ENCODE results near the gene ESD. TPM values are rescaled to one million over a fixed set of nuclear protein-coding genes. Genes with fewer than 3 reads are reported as not detected.

The ESD gene
- total RNA-seq, 1 experiment from 2014 or later: 78.8 TPM

DNA sequence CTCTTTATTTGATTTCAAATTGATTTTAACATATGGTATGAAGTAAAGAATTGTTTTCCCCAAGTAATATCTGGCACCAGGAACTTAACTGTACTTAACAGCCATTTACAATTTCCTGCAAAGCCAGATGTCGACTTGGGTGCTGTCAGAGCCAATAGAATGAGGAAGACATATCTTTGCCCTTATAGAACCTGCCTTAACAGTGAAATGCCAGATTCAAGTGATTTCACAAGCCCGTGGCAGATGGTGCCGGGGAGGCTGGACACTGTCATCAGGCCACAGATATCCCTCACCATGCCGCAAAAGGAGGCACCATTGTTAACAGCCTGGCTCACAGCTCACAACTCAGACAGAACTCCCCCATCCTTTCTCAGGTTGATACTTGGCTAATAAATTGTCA is 48.7 kb downstream of the ESD start:
- Histone ChIP-seq H3K9me3 (ENCODE audit: control insufficient read depth, low read depth, low read length) (no peaks in the 10 kb centered on the region), H3K79me1 (ENCODE audit: insufficient read depth, low read depth, low read length, poor library complexity, severe bottlenecking) (no peaks in the 10 kb centered on the region), H2BK12ac (ENCODE audit: insufficient read length, low read depth, low read length) (no peak overlapping the region), H3K4me2 (ENCODE audit: insufficient read depth, insufficient read length, low read length) (no peak overlapping the region), H4K91ac (ENCODE audit: insufficient read length, low read depth, low read length) (no peak overlapping the region), H4K5ac (ENCODE audit: insufficient read length, low read depth, low read length) (no peak overlapping the region), H2AK5ac (ENCODE audit: insufficient read length, low read length) (no peak overlapping the region), H3K18ac (ENCODE audit: insufficient read length, low read depth, low read length) (no peak overlapping the region), H2AFZ (ENCODE audit: low read length) (no peak overlapping the region), H3K4me1 (ENCODE audit: insufficient read depth, low read length) (no peaks in the 10 kb centered on the region), H3K23ac (ENCODE audit: insufficient read length, low read depth, low read length) (no peak overlapping the region), H2BK20ac (ENCODE audit: low read depth, low read length, poor library complexity, severe bottlenecking) (no peak overlapping the region), H3K14ac (ENCODE audit: insufficient read depth, low read length) (no peak overlapping the region), H3K79me2 (ENCODE audit: insufficient read depth, low read length) (no peaks in the 10 kb centered on the region), H3T11ph (ENCODE audit: low read length) (no peak overlapping the region), H3K9ac (ENCODE audit: extremely low read depth, insufficient read length, low read length) (no peak overlapping the region), H3K27me3 (ENCODE audit: insufficient read depth, low read length) (no peaks in the 10 kb centered on the region), H2BK15ac (ENCODE audit: low read depth, low read length) (no peak overlapping the region), H3K27ac (ENCODE audit: insufficient read length, low read depth, low read length) (no peak overlapping the region), H3K56ac (ENCODE audit: insufficient read length, low read depth, low read length) (no peak overlapping the region), H4K20me1 (ENCODE audit: control insufficient read depth, insufficient read depth, insufficient read length) (no peaks in the 10 kb centered on the region), H3K4ac (ENCODE audit: low read depth, low read length) (no peak overlapping the region), H2BK5ac (ENCODE audit: insufficient read length, low read length) (no peak overlapping the region), H4K8ac (replicated peaks; ENCODE audit: insufficient read length, low read depth, low read length) (no peak overlapping the region), H3K23me2 (ENCODE audit: insufficient read length, low read depth, low read length, poor library complexity, severe bottlenecking) (no peaks in the 10 kb centered on the region), H2BK120ac (ENCODE audit: low read depth, low read length, poor library complexity, severe bottlenecking) (no peak overlapping the region)
- Mint-ChIP-seq H3K27ac (no peak overlapping the region), H3K4me3 (no peak overlapping the region), H3K4me1 (peaks cover 2 to 5% of the 10 kb centered on the region in 2 experiments; a peak in 3 of 4 replicates), H3K9me3 (no peaks in the 10 kb centered on the region; a peak in 2 of 5 replicates), H3K27me3 (ENCODE audit: low read depth) (no peaks in the 10 kb centered on the region), H3K36me3 (ENCODE audit: insufficient read depth in 1 of 3, low read depth in 3 of 3) (peaks cover 9 to 16% (median 9%) of the 10 kb centered on the region in 3 experiments; a peak in 5 of 7 replicates)
- DNase-seq: no peak
- WGBS (ENCODE audit: extremely low coverage, insufficient read length, low lambda C conversion rate): no CpG with 5 or more reads among the region's 4 CpGs
- TF ChIP-seq, protein P1, sequence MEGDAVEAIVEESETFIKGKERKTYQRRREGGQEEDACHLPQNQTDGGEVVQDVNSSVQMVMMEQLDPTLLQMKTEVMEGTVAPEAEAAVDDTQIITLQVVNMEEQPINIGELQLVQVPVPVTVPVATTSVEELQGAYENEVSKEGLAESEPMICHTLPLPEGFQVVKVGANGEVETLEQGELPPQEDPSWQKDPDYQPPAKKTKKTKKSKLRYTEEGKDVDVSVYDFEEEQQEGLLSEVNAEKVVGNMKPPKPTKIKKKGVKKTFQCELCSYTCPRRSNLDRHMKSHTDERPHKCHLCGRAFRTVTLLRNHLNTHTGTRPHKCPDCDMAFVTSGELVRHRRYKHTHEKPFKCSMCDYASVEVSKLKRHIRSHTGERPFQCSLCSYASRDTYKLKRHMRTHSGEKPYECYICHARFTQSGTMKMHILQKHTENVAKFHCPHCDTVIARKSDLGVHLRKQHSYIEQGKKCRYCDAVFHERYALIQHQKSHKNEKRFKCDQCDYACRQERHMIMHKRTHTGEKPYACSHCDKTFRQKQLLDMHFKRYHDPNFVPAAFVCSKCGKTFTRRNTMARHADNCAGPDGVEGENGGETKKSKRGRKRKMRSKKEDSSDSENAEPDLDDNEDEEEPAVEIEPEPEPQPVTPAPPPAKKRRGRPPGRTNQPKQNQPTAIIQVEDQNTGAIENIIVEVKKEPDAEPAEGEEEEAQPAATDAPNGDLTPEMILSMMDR (conservative IDR thresholded peaks at IDR 0.05): no peak
